Measurements from ENCODE around the gene POU3F3.

DNA sequence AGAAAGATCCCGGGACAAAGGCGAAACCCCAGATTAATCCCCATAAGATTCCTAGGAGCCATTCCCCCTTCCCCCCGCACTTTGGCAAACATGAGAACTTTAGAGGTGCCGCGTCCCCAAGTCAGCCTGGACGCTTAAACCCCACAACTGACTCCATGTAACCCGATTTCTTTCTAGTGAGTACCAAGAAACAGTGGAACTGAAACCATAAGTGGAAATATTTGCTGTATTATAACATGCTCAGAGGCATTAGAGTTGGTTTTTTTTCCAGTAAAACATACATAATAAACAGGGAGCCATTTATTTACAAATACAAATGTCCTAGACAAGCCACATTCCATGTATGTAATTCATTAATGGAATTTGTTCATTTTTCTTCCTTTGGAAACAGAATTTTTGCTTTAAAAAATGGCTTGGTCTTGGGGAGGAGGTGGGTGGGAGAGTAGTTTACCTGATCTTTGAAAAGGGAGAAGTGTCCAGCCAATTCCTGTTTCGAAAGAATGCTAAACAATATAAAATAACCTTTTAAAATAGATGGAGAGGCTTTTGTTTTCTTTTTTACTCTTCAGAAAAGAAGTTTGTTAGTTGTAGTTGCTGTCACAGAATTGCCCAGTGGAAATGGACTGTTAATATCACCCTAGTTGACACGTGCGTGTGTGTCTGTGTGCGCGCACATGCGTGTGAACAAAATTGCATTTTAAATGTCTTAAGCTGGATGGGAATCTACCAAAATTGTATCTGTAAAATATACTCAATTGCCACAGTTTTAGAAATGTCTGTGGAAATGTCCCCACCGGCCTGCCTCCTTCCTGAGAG is 10.6 kb downstream of the POU3F3 start:
- TF ChIP-seq POLR2A (IDR thresholded peaks at IDR 0.05; ENCODE audit: low read depth, low read length), result no peak
- no peak for TF ChIP-seq POLR2AphosphoS5 (IDR thresholded peaks at IDR 0.05; ENCODE audit: low read depth, low read length)

Measured in GM12892 (cell line).